ENCODE results near the gene DDIT4.

DNA sequence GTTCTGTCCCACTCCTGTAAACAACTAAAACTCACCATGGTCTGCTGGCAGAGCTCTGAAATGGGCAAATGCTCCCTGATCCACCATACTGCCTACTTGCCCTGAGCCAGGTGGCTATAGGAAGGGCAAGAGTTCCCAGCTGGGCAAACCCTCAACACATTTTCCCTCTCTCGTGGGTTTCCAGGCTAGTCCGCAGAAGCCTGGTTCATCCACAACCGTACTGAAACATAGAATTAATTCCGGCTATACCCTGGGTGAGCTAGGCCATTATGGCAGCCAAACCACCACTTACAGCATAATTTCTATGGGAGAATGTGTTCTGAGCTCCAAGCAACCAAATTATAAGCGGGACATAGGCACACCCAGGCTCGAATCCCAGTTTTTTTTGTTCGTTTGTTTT, 20.1 kb upstream of the DDIT4 start:
- TF ChIP-seq, protein P1, sequence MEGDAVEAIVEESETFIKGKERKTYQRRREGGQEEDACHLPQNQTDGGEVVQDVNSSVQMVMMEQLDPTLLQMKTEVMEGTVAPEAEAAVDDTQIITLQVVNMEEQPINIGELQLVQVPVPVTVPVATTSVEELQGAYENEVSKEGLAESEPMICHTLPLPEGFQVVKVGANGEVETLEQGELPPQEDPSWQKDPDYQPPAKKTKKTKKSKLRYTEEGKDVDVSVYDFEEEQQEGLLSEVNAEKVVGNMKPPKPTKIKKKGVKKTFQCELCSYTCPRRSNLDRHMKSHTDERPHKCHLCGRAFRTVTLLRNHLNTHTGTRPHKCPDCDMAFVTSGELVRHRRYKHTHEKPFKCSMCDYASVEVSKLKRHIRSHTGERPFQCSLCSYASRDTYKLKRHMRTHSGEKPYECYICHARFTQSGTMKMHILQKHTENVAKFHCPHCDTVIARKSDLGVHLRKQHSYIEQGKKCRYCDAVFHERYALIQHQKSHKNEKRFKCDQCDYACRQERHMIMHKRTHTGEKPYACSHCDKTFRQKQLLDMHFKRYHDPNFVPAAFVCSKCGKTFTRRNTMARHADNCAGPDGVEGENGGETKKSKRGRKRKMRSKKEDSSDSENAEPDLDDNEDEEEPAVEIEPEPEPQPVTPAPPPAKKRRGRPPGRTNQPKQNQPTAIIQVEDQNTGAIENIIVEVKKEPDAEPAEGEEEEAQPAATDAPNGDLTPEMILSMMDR (IDR thresholded peaks at IDR 0.05), result no peak
- TF ChIP-seq POLR2A (IDR thresholded peaks at IDR 0.05), result no peak
- TF ChIP-seq POLR2AphosphoS5 (IDR thresholded peaks at IDR 0.05), result no peak
